ENCODE data around the gene C1QA. TPM values are rescaled to one million over a fixed set of nuclear protein-coding genes. Genes with fewer than 3 reads are reported as not detected.

Gene C1QA
- total RNA-seq, 1 experiment from 2014 or later: 0.50 TPM

DNA sequence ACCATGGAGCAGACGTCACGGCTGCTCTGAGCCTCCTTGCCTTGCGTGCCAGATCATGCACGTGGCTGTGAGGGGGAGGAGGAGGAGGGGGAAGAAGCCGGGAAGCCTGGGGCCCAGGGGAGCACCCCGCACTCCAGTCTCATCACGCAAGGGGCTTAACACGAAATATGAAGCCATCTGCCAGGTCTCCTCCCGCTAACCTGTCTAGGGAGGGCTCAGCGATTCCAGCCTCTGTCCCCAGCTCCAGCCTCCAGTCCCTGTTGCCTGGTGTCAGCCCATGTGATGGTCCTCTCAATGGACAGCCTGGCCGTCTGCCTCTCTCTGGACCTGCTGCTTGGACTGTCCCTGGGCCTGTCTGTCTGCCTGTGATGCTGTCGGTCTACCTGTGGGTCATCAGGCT is 22.5 kb upstream of the C1QA start:
- Mint-ChIP-seq H3K27me3 (ENCODE audit: low read depth) (no peaks in the 10 kb centered on the region; the same call in 1 of the 2 replicates), H3K4me1 (peaks cover 5% of the 10 kb centered on the region), H3K36me3 (no peaks in the 10 kb centered on the region), H3K4me3 (no peak overlapping the region), H3K27ac (no peak overlapping the region), H3K9me3 (no peaks in the 10 kb centered on the region)
- TF ChIP-seq NR2C2 (CRISPR knock-in tag; IDR thresholded peaks at IDR 0.05): no peak
- no peak for TF ChIP-seq FOXP1 (CRISPR knock-in tag; IDR thresholded peaks at IDR 0.05; ENCODE audit: borderline replicate concordance)
- TF ChIP-seq TEAD4 (CRISPR knock-in tag; IDR thresholded peaks at IDR 0.05): no peak
- TF ChIP-seq RORB (CRISPR knock-in tag; IDR thresholded peaks at IDR 0.05): no peak
- no peak for TF ChIP-seq ZNF219 (CRISPR knock-in tag; IDR thresholded peaks at IDR 0.05; ENCODE audit: borderline replicate concordance)
- no peak for TF ChIP-seq TP53 (CRISPR knock-in tag; IDR thresholded peaks at IDR 0.05)
- TF ChIP-seq ZNF121 (CRISPR knock-in tag; IDR thresholded peaks at IDR 0.05): no peak
- no peak for TF ChIP-seq NFATC4 (CRISPR knock-in tag; IDR thresholded peaks at IDR 0.05)
- TF ChIP-seq GABPB1 (CRISPR knock-in tag; IDR thresholded peaks at IDR 0.05): no peak
- TF ChIP-seq, protein P1, sequence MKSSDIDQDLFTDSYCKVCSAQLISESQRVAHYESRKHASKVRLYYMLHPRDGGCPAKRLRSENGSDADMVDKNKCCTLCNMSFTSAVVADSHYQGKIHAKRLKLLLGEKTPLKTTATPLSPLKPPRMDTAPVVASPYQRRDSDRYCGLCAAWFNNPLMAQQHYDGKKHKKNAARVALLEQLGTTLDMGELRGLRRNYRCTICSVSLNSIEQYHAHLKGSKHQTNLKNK (CRISPR knock-in tag; IDR thresholded peaks at IDR 0.05): no peak
- TF ChIP-seq, protein P2, sequence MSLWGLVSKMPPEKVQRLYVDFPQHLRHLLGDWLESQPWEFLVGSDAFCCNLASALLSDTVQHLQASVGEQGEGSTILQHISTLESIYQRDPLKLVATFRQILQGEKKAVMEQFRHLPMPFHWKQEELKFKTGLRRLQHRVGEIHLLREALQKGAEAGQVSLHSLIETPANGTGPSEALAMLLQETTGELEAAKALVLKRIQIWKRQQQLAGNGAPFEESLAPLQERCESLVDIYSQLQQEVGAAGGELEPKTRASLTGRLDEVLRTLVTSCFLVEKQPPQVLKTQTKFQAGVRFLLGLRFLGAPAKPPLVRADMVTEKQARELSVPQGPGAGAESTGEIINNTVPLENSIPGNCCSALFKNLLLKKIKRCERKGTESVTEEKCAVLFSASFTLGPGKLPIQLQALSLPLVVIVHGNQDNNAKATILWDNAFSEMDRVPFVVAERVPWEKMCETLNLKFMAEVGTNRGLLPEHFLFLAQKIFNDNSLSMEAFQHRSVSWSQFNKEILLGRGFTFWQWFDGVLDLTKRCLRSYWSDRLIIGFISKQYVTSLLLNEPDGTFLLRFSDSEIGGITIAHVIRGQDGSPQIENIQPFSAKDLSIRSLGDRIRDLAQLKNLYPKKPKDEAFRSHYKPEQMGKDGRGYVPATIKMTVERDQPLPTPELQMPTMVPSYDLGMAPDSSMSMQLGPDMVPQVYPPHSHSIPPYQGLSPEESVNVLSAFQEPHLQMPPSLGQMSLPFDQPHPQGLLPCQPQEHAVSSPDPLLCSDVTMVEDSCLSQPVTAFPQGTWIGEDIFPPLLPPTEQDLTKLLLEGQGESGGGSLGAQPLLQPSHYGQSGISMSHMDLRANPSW (CRISPR knock-in tag; conservative IDR thresholded peaks at IDR 0.05; ENCODE audit: low read depth): no peak
- ChIA-PET CTCF (no interaction called here), POLR2A (no interaction called here)
- ATAC-seq (no peak), DNase-seq (ENCODE audit: low spot score) (no peak)

DNA sequence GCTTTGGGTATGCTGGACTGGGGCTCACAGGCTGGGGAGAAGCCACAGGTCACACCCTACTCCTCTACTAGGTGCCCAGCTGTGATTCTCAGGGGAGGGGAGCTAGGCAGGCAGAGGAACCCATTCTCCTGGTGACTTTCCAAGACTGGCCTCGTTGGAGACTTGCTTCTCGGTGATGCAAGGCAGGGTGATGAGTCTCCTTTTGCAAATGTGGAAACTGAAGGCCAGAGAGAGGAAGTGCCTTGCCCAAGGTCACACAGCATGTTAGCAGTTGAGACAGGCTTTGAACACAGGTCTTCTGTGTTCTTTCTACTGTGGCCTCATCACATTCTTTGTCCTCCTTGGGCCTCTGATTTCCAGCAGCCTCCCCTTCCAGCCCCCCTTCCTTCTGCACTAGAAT is 20.5 kb upstream of the C1QA start:
- ChIA-PET POLR2A (no interaction called here), CTCF (interaction anchor here (1.3 kb wide), 1 partner anchor 24 kb away, joined by 3 read pairs; no protein-coding TSS in a partner anchor)
- TF ChIP-seq, protein P3, sequence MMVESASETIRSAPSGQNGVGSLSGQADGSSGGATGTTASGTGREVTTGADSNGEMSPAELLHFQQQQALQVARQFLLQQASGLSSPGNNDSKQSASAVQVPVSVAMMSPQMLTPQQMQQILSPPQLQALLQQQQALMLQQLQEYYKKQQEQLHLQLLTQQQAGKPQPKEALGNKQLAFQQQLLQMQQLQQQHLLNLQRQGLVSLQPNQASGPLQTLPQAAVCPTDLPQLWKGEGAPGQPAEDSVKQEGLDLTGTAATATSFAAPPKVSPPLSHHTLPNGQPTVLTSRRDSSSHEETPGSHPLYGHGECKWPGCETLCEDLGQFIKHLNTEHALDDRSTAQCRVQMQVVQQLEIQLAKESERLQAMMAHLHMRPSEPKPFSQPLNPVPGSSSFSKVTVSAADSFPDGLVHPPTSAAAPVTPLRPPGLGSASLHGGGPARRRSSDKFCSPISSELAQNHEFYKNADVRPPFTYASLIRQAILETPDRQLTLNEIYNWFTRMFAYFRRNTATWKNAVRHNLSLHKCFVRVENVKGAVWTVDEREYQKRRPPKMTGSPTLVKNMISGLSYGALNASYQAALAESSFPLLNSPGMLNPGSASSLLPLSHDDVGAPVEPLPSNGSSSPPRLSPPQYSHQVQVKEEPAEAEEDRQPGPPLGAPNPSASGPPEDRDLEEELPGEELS (CRISPR knock-in tag; IDR thresholded peaks at IDR 0.05): no peak
- TF ChIP-seq, protein P4, sequence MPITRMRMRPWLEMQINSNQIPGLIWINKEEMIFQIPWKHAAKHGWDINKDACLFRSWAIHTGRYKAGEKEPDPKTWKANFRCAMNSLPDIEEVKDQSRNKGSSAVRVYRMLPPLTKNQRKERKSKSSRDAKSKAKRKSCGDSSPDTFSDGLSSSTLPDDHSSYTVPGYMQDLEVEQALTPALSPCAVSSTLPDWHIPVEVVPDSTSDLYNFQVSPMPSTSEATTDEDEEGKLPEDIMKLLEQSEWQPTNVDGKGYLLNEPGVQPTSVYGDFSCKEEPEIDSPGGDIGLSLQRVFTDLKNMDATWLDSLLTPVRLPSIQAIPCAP (CRISPR knock-in tag; IDR thresholded peaks at IDR 0.05): no peak
- TF ChIP-seq OVOL2 (CRISPR knock-in tag; IDR thresholded peaks at IDR 0.05; ENCODE audit: borderline replicate concordance): no peak
- TF ChIP-seq, protein P5, sequence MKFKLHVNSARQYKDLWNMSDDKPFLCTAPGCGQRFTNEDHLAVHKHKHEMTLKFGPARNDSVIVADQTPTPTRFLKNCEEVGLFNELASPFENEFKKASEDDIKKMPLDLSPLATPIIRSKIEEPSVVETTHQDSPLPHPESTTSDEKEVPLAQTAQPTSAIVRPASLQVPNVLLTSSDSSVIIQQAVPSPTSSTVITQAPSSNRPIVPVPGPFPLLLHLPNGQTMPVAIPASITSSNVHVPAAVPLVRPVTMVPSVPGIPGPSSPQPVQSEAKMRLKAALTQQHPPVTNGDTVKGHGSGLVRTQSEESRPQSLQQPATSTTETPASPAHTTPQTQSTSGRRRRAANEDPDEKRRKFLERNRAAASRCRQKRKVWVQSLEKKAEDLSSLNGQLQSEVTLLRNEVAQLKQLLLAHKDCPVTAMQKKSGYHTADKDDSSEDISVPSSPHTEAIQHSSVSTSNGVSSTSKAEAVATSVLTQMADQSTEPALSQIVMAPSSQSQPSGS (CRISPR knock-in tag; IDR thresholded peaks at IDR 0.05; ENCODE audit: borderline replicate concordance, low read depth): no peak
- TF ChIP-seq, protein P6, sequence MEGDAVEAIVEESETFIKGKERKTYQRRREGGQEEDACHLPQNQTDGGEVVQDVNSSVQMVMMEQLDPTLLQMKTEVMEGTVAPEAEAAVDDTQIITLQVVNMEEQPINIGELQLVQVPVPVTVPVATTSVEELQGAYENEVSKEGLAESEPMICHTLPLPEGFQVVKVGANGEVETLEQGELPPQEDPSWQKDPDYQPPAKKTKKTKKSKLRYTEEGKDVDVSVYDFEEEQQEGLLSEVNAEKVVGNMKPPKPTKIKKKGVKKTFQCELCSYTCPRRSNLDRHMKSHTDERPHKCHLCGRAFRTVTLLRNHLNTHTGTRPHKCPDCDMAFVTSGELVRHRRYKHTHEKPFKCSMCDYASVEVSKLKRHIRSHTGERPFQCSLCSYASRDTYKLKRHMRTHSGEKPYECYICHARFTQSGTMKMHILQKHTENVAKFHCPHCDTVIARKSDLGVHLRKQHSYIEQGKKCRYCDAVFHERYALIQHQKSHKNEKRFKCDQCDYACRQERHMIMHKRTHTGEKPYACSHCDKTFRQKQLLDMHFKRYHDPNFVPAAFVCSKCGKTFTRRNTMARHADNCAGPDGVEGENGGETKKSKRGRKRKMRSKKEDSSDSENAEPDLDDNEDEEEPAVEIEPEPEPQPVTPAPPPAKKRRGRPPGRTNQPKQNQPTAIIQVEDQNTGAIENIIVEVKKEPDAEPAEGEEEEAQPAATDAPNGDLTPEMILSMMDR (IDR thresholded peaks at IDR 0.05): no peak
- no peak for TF ChIP-seq ZNF416 (CRISPR knock-in tag; IDR thresholded peaks at IDR 0.05)
- Mint-ChIP-seq H3K4me3 (no peak overlapping the region), H3K27ac (no peak overlapping the region), H3K27me3 (ENCODE audit: low read depth) (no peaks in the 10 kb centered on the region; the same call in 1 of the 2 replicates), H3K9me3 (no peaks in the 10 kb centered on the region), H3K36me3 (no peaks in the 10 kb centered on the region), H3K4me1 (no peaks in the 10 kb centered on the region; the same call in 1 of the 2 replicates)
- no peak for ATAC-seq
- no peak for DNase-seq (ENCODE audit: low spot score)

All from WTC11 (cell line).